HTR-8/SVneo (cell line): ENCODE measurements around the gene ZDHHC19.
"Not testable (repeated sequence)": the region's sequence is repeated elsewhere in the genome, so short reads cannot be mapped to it uniquely, and the experiment has no call there.

ENCODE experiments used
- DNase-seq: peaks from one replicate; pipeline ENCODE4 v3.0.0; 2011; ENCODE audit warnings: low spot score, mixed read lengths; ENCODE audit not compliant: insufficient read length
- FAIRE-seq: peaks from 2 replicates; lab custom pipeline; 2011; peaks lifted over from hg19 to GRCh38; lab: Jason Lieb, UNC

Gene ZDHHC19

GRCh38 chr3:196210673-196211556 lies at the start of gene ZDHHC19:
Gene ZDHHC19 (minus strand): TSS chr3:196211400. CDS start chr3:196211315, 85 bp downstream.
- FAIRE-seq = no peak

GRCh38 chr3:196260784-196261183 lies 49.6 kb upstream of the ZDHHC19 start:
- DNase-seq (no peak), FAIRE-seq (no peak)

More at GRCh38 chr3:196210673-196211556, at the start of gene ZDHHC19:
- DNase-seq = no peak

- no peak for DNase-seq
- FAIRE-seq = no peak
Measured at GRCh38 chr3:196255776-196256175, 44.6 kb upstream of the ZDHHC19 start.

DNA sequence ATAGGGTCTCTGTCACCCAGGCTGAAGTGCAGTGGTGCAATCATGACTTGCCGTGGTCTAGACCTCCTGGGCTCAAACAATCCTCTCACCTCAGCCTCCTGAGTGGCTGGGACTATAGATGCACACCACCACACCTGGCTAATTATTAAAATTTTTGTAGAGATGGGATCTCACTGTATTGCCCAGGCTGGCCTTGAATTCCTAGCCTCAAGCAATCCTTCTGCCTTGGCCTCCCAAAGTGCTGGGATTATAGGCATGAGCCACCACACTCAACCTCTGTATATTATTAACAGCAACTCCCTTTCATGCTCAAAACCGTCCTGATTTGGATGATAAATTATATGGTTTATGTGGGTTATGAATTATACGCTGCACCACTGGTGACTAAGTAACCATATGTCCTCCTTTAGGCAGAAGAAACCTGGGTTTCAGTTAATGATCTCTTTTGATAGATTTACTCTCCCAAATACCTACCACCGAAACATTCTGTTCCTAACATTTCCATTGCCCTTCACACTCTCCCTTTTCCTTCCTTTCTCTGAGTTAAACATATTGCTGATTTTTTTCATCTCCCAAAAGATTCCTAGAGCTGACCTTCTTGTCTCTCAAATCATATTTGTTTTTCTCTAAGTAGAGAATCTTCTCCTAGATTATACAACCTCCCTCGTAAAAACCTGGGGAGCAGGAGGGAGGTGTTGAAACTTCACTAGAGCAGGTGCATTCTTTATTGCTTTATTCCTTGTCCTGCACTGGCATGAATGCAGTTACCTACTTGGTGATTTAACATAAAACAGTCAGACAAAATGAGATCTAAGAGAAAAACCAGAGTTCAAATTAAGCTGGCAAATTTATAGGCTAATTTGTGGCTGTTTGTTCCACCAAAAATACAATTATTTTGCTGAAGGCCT lies 43.4 kb upstream of the ZDHHC19 start:
- FAIRE-seq (no peak), DNase-seq (no peak)

GRCh38 chr3:196251918-196252317 lies 40.7 kb upstream of the ZDHHC19 start:
- DNase-seq (no peak), FAIRE-seq (no peak)

- no peak for FAIRE-seq
- no peak for DNase-seq
Measured at GRCh38 chr3:196246612-196247308, 35.6 kb upstream of the ZDHHC19 start.

- DNase-seq, FAIRE-seq: not testable (repeated sequence)
Measured at GRCh38 chr3:196244166-196244565, 33.0 kb upstream of the ZDHHC19 start.

DNA sequence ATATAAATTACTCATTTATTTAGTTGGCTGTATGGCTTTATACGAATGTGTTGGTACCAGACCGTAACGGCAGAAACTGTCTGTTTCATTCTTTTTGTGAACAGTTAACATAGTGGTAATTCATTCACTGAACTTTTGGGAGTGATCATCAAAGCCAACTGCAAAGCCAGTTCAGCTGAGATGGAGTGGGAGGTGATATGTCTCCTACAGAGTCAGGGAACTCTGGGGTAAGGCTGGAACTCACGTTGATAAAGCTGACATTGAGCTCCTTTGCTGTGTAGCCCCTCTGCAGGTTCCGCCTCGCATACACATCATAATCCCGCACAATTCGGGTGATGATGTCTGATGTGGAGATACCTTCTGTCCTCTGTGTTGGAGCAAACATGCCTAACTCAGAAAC lies 30.5 kb upstream of the ZDHHC19 start:
- DNase-seq = no peak
- no peak for FAIRE-seq

DNA sequence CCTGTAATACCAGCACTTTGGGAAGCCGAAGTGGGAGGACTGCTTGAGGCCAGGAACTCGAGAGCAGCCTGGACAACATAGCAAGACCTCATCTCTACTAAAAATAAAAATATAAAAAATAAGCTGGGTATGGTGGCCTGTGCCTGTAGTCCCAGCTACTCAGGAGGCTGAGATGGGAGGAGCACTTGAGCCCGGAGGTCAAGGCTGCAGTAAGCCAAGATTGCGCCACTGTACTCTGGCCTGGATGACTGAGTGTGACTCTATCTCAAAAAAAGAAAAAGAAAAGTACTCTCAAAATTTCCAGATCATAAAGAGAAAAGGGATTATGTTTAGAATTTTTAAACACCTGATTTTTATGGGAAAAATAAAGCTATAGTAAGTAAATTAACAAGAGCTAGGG lies 29.2 kb upstream of the ZDHHC19 start:
- no peak for FAIRE-seq
- DNase-seq = no peak

DNA sequence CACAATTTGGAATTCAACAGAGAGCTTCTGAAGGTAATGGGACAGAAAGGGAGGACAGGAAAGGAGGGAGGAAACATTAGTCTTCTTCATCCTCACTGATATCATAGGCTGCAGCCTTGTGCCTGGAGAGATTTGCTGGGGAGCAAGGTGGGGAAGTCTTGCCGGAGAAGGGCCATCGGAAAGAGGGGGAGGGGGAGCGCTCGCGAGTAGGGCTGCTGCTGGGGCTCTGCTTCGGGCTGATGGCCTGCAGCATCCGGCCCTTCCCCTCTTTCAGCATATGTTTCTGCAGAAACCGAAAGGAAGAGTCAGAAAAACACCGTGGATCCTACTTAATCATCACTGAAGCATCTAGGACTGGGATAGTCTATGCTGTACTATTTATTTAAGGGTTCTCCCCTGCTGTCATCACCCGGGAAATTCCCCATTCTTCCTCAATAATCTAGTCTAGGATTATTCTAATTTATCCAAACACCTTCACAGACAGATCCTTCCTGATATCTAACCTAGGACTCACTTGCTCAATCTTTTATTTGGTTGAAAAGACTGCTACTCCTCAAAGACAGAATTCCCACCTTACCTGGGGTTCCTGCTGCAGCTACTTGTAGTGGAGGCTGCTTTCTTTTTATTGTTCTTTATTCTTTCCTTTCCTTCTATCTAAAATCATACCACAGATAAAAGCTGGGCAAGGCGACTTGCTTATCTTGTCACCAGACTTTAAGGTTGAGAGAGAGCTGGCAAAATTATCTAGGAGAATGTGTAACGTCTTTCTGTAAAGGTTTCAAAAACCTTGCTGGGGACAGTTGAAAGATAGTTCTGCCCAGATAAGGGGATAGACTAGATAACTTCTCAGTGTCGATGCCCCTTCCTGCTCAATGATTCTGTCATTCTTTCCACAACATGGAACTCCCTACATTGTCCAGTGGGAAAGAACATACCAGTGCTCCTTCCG lies 27.7 kb upstream of the ZDHHC19 start:
- FAIRE-seq = no peak
- no peak for DNase-seq

- DNase-seq (no peak), FAIRE-seq (no peak)
Measured at GRCh38 chr3:196237203-196237602, 26.0 kb upstream of the ZDHHC19 start.

DNA sequence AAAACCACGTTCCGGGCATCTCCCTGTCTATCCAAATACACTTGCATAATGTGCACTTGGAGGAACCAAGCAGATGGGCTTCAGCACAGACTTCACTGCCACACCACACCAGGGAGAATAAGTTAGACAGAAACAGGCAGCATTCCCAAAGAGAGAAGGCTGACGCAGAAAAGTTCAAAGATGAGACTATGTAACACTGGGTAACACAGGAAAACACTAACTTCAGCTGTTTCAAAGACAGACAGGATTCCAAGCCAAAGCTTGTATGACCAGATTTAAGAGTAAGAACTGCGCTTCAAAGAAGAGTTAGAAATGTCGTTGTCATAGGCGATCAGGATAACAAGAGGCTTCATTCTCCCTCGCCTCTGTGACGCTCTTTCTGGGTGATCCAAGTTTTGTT lies 25.0 kb upstream of the ZDHHC19 start:
- DNase-seq (no peak), FAIRE-seq (no peak)

- DNase-seq = no peak
- FAIRE-seq = no peak
Measured at GRCh38 chr3:196235452-196236122, 24.4 kb upstream of the ZDHHC19 start.

DNA sequence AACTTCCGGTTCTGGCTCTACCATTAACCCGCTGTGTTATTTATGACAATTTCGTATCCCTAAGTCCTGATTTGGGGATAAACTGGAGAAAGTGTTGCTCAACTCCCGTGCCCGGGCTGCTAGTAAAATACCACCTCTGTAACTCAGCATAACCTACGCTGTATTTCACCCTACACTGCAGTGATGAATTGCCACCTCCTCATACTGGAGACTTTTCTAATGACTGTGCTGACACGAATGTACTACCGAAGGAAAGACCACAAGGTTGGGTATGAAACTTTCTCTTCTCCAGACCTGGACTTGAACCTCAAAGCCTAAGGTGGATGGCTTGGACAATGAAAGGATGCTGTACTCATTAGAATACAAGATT lies 21.7 kb upstream of the ZDHHC19 start:
- DNase-seq (no peak), FAIRE-seq (no peak)

DNA sequence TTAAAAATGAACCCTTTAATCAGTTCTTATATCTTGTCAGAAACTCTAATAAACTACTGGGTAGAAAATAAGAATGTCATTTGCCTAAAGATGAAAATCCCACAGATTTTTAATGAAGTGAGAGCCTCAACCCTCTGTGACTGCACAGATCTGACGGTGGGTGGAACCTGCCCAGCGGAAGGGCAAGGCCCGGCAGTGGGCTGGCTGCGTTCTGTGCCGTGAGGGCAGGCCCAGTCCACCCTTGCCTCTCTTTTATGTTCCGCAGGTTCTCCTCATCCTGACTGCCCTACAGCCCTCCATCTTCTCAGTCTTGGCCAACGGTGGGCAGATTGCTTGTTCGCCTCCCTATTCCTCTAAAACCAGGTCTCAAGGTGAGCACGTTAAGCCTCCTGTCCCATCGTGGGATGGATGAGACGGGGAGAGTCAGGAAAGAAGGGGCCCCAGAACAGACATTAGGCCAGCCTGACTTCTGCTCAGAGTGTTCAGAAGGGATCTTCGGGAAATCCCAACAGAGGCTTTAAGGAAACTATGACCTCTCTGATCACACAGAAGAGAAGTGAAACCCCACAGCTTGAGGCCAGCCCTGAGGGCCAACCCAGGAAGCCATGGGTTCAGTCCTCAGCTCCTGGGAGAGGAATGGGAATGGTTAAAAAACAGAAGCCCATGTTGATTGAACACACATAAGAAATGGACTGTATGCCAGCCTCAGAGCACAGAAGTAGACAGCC lies 21.1 kb upstream of the ZDHHC19 start:
- no peak for FAIRE-seq
- no peak for DNase-seq

DNA sequence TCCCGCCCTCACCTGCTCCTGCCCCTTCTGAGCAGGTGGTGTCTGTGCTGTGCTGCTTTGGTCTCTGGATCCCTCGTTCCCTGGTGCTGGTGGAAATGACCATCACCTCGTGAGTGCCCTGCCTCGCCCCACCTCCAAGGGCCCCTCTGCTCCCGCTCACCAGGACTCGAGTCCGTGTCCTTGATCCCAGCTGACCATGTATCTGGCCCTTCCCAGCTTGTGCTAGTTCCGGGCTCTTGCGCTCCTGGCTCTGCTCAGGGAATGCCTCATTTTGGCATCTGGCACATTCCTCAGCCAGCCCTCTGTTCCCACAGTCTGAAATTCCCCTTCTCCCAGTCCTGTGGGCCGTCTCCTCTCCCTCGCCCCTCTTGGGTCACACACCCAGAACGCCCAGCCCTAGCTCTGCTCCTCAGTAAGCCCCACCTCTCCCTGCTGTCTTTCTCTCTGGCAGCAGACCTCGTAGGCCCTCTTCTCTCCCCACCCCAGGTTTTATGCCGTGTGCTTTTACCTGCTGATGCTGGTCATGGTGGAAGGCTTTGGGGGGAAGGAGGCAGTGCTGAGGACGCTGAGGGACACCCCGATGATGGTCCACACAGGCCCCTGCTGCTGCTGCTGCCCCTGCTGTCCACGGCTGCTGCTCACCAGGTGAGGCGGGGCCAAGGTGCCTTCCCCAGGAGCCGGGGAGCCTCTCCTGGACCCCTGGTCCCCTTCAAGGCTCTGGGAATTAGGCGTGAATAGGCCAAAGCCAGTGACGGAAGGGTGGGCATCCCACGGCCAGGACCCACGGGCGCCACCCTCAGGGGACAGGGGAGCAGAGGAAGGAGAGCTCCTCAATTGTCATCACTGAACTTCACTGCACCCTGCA lies 16.7 kb upstream of the ZDHHC19 start:
- DNase-seq = no peak
- no peak for FAIRE-seq

GRCh38 chr3:196227121-196227561 lies 15.9 kb upstream of the ZDHHC19 start:
- DNase-seq (no peak), FAIRE-seq (no peak)
